Measurements from ENCODE around the gene MRPL44. TPM values are rescaled to one million over a fixed set of nuclear protein-coding genes. Genes with fewer than 3 reads are reported as not detected.

MRPL44 gene
- 22.4 and 24.8 TPM in 2 replicates for total RNA-seq (2014; rRNA removed)
- percentile 90 among the genes with signal in this experiment for Bru-seq, nascent RNA
- percentile 92 among the genes with signal in this experiment for BruChase-seq, experiment 1, labeled RNA remaining after a 6-hour chase
- BruChase-seq, experiment 2, labeled RNA remaining after a 2-hour chase, result percentile 93 among the genes with signal in this experiment
- long read RNA-seq, transcript MRPL44-201 (4 exons, 1,748 nt), result major isoform, 43 of 53 reads
- long read RNA-seq, partial matches to known transcripts, result 3 of 53 reads
- long read RNA-seq, other reads (novel, unspliced or antisense), result 7 of 53 reads

DNA sequence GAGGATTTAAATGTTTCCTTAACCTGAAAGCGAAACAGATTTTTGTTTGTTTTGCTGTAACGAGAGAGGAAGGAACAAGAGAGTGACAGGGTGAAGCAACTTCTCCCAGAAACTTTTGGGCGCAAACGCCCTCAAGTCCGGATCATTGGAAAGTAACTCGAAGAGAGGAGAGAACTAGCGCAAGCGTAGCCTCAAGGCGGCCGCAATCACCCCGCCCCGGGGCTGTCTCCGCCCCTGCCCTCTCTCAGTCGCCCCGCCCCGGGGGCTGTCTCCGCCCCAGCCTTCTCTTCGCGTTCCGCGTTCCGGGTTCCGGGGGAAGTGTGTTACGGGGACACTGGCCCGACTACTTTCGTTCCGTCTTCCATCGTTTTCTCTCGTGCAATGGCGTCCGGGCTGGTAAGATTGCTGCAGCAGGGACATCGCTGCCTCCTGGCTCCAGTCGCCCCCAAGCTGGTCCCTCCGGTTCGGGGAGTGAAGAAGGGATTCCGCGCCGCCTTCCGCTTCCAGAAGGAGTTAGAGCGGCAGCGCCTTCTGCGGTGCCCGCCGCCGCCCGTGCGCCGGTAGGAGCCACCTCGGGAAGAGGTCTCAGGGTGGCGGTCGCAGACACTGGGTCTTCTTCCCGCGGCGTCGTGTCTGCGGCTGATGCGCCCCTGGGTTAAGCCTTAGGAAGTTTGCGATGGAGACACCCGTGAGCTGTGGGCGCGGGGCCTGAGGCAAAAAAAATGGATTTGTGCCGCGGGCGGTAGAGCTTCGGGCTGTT is at the start of gene MRPL44:
MRPL44 (plus strand) TSS at position 372 of the 760 bp plus-strand sequence; CDS start at position 382, 10 bp downstream.
- H3F3A ChIP-seq (ENCODE audit: low read length, unreplicated experiment), result no peaks in the 10 kb centered on the region
- ChIA-PET CTCF (no interaction called here), POLR2A (ENCODE audit: unreplicated experiment) (no interaction called here)
- peaks cover 7% of the 10 kb centered on the region; the same call in 1 of the 2 replicates for H4K20me1 ChIP-seq (ENCODE audit: low read length)
- H3K4me2 ChIP-seq (ENCODE audit: low read length), result peak within 1 kb of the TSS; percentile 88
- H3K27me3 ChIP-seq (ENCODE audit: low read length), result no peaks in the 10 kb centered on the region
- peak within 1 kb of the TSS; percentile 16; the same call in 1 of the 2 replicates for H3K27ac ChIP-seq (ENCODE audit: low read length)
- peaks cover 50% of the 10 kb centered on the region for H3K79me2 ChIP-seq (ENCODE audit: low read length)
- H3K36me3 ChIP-seq (ENCODE audit: low read depth, low read length), result peaks cover 16% of the 10 kb centered on the region
- BruUV-seq (replicated peaks), result no TSS peak
- H3K4me1 ChIP-seq (ENCODE audit: insufficient read depth, low read length), result peaks cover 33% of the 10 kb centered on the region
- peak within 1 kb of the TSS; percentile 90 for H3K9ac ChIP-seq (ENCODE audit: low read length)
- H3K9me3 ChIP-seq (ENCODE audit: low read length), result no peaks in the 10 kb centered on the region
- H3K9me2 ChIP-seq (replicated peaks; ENCODE audit: low read length), result no peaks in the 10 kb centered on the region
- DNase-seq (peak; percentile 97), ATAC-seq (peak; percentile 99)
- H2AFZ ChIP-seq (ENCODE audit: low read length), result peak within 1 kb of the TSS; percentile 82
- TF ChIP-seq EZH2phosphoT487 (IDR thresholded peaks at IDR 0.05; ENCODE audit: borderline replicate concordance, low read length) (no peak), CTCF (conservative IDR thresholded peaks at IDR 0.05; ENCODE audit: low read depth, low read length) (no peak), EZH2 (IDR thresholded peaks at IDR 0.05; ENCODE audit: low read length, unreplicated experiment) (no peak)
- intact Hi-C loops (cut with micrococcal nuclease), result loop anchor here (1.0 to 5.0 kb wide), 2 partner anchors 12 to 195 kb away; partner anchors contain the start of gene WDFY1
- H3K4me3 ChIP-seq (ENCODE audit: low read length), result peak within 1 kb of the TSS; percentile 90

- no peak overlapping the region for H3K9ac ChIP-seq (ENCODE audit: low read length)
- no peaks in the 10 kb centered on the region for H3K27me3 ChIP-seq (ENCODE audit: low read length)
- no peak overlapping the region for H3K4me2 ChIP-seq (ENCODE audit: low read length)
- no peaks in the 10 kb centered on the region for H3K79me2 ChIP-seq (ENCODE audit: low read length)
- ATAC-seq (no peak), DNase-seq (no peak)
- no peak for TF ChIP-seq CTCF (conservative IDR thresholded peaks at IDR 0.05; ENCODE audit: low read depth, low read length)
- TF ChIP-seq EZH2 (IDR thresholded peaks at IDR 0.05; ENCODE audit: low read length, unreplicated experiment), result no peak
- no peak for TF ChIP-seq EZH2phosphoT487 (IDR thresholded peaks at IDR 0.05; ENCODE audit: borderline replicate concordance, low read length)
- no peaks in the 10 kb centered on the region for H3K9me2 ChIP-seq (replicated peaks; ENCODE audit: low read length)
- H3F3A ChIP-seq (ENCODE audit: low read length, unreplicated experiment), result no peaks in the 10 kb centered on the region
- intact Hi-C loops (cut with micrococcal nuclease), result no loop called here
- H3K36me3 ChIP-seq (ENCODE audit: low read depth, low read length), result peaks cover 9% of the 10 kb centered on the region; the same call in 1 of the 2 replicates
- H4K20me1 ChIP-seq (ENCODE audit: low read length), result 0 out of 2 replicates have a peak, but pooled peaks cover 6% of the 10 kb centered on the region
- ChIA-PET POLR2A (ENCODE audit: unreplicated experiment) (no interaction called here), CTCF (no interaction called here)
- H3K4me1 ChIP-seq (ENCODE audit: insufficient read depth, low read length), result no peaks in the 10 kb centered on the region
- no peaks in the 10 kb centered on the region for H3K9me3 ChIP-seq (ENCODE audit: low read length)
- BruUV-seq (replicated peaks), result no TSS peak
- H3K4me3 ChIP-seq (ENCODE audit: low read length), result no peak overlapping the region
- no peak overlapping the region for H3K27ac ChIP-seq (ENCODE audit: low read length)
- no peak overlapping the region for H2AFZ ChIP-seq (ENCODE audit: low read length)
Measured at GRCh38 chr2:223908304-223908998, 48.8 kb upstream of the MRPL44 start.
